ENCODE measurements around the gene PCLO.

DNA sequence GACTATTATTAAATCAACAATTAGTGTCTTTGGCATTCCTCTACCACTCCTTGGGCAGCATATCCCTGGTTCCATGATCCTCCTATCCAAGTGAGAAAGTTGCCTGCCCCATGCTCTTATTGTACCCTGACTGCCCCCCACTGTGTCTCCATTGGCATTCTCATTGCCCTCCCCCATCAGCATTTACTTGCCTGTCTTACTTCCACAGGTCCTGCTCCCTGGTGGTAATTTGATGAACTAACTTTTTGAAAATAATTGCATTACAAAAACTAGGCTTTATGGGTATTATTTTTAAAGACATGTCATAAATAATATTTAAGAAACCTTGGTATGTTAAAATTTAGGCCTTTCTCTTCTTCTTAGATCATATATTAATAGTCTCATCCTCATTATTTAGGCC lies 346.4 kb downstream of the PCLO start:
- TF ChIP-seq POLR2A (IDR thresholded peaks at IDR 0.05) = no peak
- TF ChIP-seq, protein P1, sequence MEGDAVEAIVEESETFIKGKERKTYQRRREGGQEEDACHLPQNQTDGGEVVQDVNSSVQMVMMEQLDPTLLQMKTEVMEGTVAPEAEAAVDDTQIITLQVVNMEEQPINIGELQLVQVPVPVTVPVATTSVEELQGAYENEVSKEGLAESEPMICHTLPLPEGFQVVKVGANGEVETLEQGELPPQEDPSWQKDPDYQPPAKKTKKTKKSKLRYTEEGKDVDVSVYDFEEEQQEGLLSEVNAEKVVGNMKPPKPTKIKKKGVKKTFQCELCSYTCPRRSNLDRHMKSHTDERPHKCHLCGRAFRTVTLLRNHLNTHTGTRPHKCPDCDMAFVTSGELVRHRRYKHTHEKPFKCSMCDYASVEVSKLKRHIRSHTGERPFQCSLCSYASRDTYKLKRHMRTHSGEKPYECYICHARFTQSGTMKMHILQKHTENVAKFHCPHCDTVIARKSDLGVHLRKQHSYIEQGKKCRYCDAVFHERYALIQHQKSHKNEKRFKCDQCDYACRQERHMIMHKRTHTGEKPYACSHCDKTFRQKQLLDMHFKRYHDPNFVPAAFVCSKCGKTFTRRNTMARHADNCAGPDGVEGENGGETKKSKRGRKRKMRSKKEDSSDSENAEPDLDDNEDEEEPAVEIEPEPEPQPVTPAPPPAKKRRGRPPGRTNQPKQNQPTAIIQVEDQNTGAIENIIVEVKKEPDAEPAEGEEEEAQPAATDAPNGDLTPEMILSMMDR (IDR thresholded peaks at IDR 0.05) = no peak
- no peak for TF ChIP-seq POLR2AphosphoS5 (IDR thresholded peaks at IDR 0.05)
